BJ (cell line): ENCODE data around the gene MGAT4B. TPM values are rescaled to one million over a fixed set of nuclear protein-coding genes. Genes with fewer than 3 reads are reported as not detected.

Experiments used
- CTCF ChIA-PET: fragments of 350-600 bp; formaldehyde crosslinking; extraction: SDS; loops from one replicate; lab custom pipeline; 2021; ENCODE audit warnings: antibody characterized with exemption, inconsistent platforms; lab: Yijun Ruan, JAX
- POLR2A ChIA-PET: fragments of 300-600 bp; sonication (Branson Sonifier 250); formaldehyde crosslinking; extraction: SDS; loops from one replicate; lab custom pipeline; 2021; ENCODE audit warnings: antibody characterized with exemption; lab: Charles Lee
- DNase-seq: peaks from one replicate; pipeline ENCODE4 v3.0.0-alpha.2; 2011; ENCODE audit warnings: low read depth
- H3K27me3 ChIP-seq: 2 replicates; pipeline ENCODE4 v1.6.0; 2011; ENCODE audit warnings: low read length; ENCODE audit not compliant: control insufficient read depth, insufficient read depth
- H3K36me3 ChIP-seq: 2 replicates; pipeline ENCODE4 v1.5.1; 2011; ENCODE audit warnings: low read length; ENCODE audit not compliant: control insufficient read depth, insufficient read depth
- H3K4me3 ChIP-seq: 2 replicates; pipeline ENCODE4 v1.5.1; 2011; ENCODE audit warnings: low read depth, mild to moderate bottlenecking, control low read depth, low read length
- polyA plus RNA-seq: library from polyadenylated mRNA; depleted of rRNA; stranded (reverse); fragments of >200 nt; gene quantifications from 2 replicates; pipeline ENCODE4 v1.2.3, GENCODE V29; 2011
- TF ChIP-seq, protein P1 (sequence below): IDR thresholded peaks from 2 replicates; pipeline ENCODE4 v1.5.1; 2011; ENCODE audit warnings: low read depth, mild to moderate bottlenecking, control low read depth, inconsistent platforms, low read length, moderate library complexity; ENCODE audit not compliant: insufficient read depth

The MGAT4B gene
- polyA plus RNA-seq, 1 experiment: 131 TPM

- H3K27me3 ChIP-seq: no peaks in the 10 kb centered on the region
- POLR2A ChIA-PET: no interaction called here
- peaks cover 10% of the 10 kb centered on the region for H3K36me3 ChIP-seq
- CTCF ChIA-PET: no interaction called here
- H3K4me3 ChIP-seq: peak overlapping the region; percentile 19
- TF ChIP-seq, protein P1, sequence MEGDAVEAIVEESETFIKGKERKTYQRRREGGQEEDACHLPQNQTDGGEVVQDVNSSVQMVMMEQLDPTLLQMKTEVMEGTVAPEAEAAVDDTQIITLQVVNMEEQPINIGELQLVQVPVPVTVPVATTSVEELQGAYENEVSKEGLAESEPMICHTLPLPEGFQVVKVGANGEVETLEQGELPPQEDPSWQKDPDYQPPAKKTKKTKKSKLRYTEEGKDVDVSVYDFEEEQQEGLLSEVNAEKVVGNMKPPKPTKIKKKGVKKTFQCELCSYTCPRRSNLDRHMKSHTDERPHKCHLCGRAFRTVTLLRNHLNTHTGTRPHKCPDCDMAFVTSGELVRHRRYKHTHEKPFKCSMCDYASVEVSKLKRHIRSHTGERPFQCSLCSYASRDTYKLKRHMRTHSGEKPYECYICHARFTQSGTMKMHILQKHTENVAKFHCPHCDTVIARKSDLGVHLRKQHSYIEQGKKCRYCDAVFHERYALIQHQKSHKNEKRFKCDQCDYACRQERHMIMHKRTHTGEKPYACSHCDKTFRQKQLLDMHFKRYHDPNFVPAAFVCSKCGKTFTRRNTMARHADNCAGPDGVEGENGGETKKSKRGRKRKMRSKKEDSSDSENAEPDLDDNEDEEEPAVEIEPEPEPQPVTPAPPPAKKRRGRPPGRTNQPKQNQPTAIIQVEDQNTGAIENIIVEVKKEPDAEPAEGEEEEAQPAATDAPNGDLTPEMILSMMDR: no peak
- DNase-seq: no peak
These were observed 11.5 kb upstream of the MGAT4B start for GRCh38 chr5:179817890-179818745.

- no peak overlapping the region; the same call in 1 of the 2 replicates for H3K4me3 ChIP-seq
- ChIA-PET POLR2A (no interaction called here), CTCF (no interaction called here)
- H3K27me3 ChIP-seq: no peaks in the 10 kb centered on the region
- no peak for DNase-seq
- peaks cover 4% of the 10 kb centered on the region for H3K36me3 ChIP-seq
- TF ChIP-seq, protein P1: no peak
These were observed 10.8 kb upstream of the MGAT4B start for GRCh38 chr5:179817470-179817840.

DNA sequence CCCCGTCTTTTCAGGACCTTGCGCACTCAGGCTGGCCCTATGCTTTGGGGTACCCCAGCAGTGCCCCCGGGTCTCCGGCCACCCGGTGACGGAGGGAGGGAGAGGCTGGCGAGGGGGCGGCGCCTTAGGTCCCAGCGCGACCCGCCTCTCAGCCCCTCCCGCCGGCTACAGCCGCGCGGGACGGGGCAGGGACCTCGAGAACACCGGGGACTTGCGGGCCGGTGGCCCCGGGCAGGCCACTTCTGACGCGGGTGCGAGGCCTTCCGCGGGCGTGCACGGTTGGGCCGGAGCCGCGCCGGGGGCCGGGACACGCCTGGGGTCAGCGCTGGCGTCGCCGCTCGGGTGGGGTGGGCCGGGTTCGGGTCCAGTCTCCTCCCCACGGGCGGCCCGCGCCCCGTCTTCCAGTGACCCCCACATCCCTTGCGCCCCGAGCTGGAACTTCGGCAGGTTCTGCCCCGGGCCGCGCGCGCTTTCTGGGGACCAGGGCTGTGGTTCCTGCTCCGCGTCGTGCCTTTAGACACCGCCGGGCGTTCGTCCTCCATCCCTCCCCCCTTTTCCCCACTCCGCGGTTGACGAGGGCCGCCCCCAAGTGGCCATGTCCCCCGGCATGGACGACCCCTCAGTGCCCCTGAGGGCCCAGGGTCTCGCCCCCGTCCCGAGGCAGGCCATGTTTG lies 10.3 kb upstream of the MGAT4B start:
- no peak for DNase-seq
- POLR2A ChIA-PET: no interaction called here
- H3K27me3 ChIP-seq: no peaks in the 10 kb centered on the region
- H3K4me3 ChIP-seq: peak overlapping the region; percentile 38
- CTCF ChIA-PET: no interaction called here
- H3K36me3 ChIP-seq: peaks cover 4% of the 10 kb centered on the region; the same call in 1 of the 2 replicates
- TF ChIP-seq, protein P1: no peak

DNA sequence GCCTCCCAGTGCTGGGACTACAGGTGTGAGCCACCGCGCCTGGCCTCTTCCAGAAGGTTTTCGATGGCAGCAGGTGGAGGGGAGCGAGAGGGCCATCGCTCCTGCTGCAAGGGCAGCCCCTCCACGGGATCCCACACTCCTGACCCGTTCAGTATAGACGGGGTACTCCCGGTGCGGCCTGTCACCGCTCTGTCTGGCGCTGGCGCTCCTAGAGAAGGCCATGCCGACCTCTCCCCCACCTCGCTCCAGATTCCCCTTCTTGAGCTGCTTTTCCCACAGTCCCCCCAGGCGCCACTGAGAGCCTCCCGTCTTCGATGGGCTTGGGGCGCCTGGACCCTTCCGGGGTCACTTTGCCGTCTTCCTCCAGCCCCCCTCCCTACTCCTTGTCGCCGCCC lies 9.7 kb upstream of the MGAT4B start:
- CTCF ChIA-PET: no interaction called here
- H3K4me3 ChIP-seq: peak overlapping the region; percentile 38
- no peaks in the 10 kb centered on the region for H3K27me3 ChIP-seq
- TF ChIP-seq, protein P1: no peak
- DNase-seq: no peak
- POLR2A ChIA-PET: no interaction called here
- peaks cover 4% of the 10 kb centered on the region; the same call in 1 of the 2 replicates for H3K36me3 ChIP-seq

DNA sequence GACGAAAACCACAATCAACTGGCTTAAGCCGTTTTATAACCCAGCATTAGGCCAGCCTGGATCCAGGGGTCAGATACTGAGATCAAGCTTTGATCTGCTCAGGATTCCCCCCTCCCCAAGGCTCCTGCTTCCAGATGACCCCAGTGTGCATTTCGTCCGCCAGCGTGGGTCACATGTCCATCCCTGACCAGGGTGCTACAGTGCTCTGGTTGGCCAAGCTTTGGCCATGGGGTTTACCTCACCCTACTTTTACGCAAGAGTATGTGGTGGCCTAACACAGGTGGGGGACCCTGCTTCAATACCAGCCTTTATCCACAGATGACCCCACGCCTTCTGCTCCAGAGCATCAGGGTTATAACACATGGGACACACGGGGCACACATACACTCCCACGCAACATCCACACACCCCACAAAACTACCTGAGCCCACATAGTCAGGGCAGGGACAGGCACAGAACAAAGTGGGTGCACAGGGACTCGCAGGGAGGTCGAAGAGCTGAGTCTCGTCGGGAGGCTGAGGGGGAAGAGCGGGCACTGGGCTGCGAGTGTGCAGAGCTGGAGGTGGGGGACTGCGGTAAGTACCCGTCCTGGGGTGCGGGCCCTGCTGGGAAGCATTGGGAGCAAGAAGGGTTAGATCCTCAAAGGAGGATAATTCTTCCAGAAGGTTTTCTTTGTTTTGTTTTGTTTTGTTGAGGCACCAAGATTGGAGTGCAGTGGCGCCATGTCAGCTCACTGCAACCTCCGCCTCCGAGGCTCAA lies 9.0 kb upstream of the MGAT4B start:
- TF ChIP-seq, protein P1: no peak
- peaks cover 5% of the 10 kb centered on the region; the same call in 1 of the 2 replicates for H3K36me3 ChIP-seq
- no peaks in the 10 kb centered on the region for H3K27me3 ChIP-seq
- ChIA-PET POLR2A (no interaction called here), CTCF (no interaction called here)
- no peak for DNase-seq
- no peak overlapping the region for H3K4me3 ChIP-seq
